ENCODE data around the gene CYGB. TPM values are rescaled to one million over a fixed set of nuclear protein-coding genes. Genes with fewer than 3 reads are reported as not detected.
A peak's percentile ranks its signal among the peaks of the same experiment; 100 is the strongest.

The CYGB gene
- total and polyA plus RNA-seq, 2 of the 13 experiments (the other 11 are each of a cell fraction or from before 2014, with no cell fraction given): 18.9 to 27.1 TPM

GRCh38 chr17:76495663-76496400 is 41.7 kb downstream of the CYGB start (continued):
- 0 out of 2 replicates have a peak, but pooled peaks have one; percentile 31 for TF ChIP-seq ZNF75D (CRISPR knock-in tag; IDR thresholded peaks at IDR 0.05; ENCODE audit: borderline replicate concordance)
- TF ChIP-seq MYNN (CRISPR knock-in tag; IDR thresholded peaks at IDR 0.05; ENCODE audit: low read depth): no peak
- TF ChIP-seq ZNF550 (CRISPR knock-in tag; IDR thresholded peaks at IDR 0.05; ENCODE audit: borderline replicate concordance): no peak
- no peak for TF ChIP-seq ZNF256 (CRISPR knock-in tag; conservative IDR thresholded peaks at IDR 0.05)
- TF ChIP-seq FOSL2 (CRISPR knock-in tag; IDR thresholded peaks at IDR 0.05): no peak
- TF ChIP-seq ARNT (IDR thresholded peaks at IDR 0.05): no peak
- no peak for TF ChIP-seq MTF2 (CRISPR knock-in tag; IDR thresholded peaks at IDR 0.05; ENCODE audit: borderline replicate concordance)
- TF ChIP-seq ZNF337 (CRISPR knock-in tag; IDR thresholded peaks at IDR 0.05; ENCODE audit: borderline replicate concordance, low read depth): no peak
- no peak for TF ChIP-seq CTCF (CRISPR knock-in tag; IDR thresholded peaks at IDR 0.05)
- TF ChIP-seq ZNF512 (CRISPR knock-in tag; IDR thresholded peaks at IDR 0.05): no peak
- no peak for TF ChIP-seq ATF6 (CRISPR knock-in tag; conservative IDR thresholded peaks at IDR 0.05)
- no peak for TF ChIP-seq MEIS1 (CRISPR knock-in tag; IDR thresholded peaks at IDR 0.05; ENCODE audit: borderline replicate concordance)
- TF ChIP-seq GZF1 (CRISPR knock-in tag; IDR thresholded peaks at IDR 0.05): no peak
- no peak for TF ChIP-seq ZNF513 (CRISPR knock-in tag; conservative IDR thresholded peaks at IDR 0.05)
- 0 out of 2 replicates have a peak, but pooled peaks have one; percentile 32 for TF ChIP-seq ZNF354B (CRISPR knock-in tag; IDR thresholded peaks at IDR 0.05)
- TF ChIP-seq ZNF17 (CRISPR knock-in tag; IDR thresholded peaks at IDR 0.05): no peak
- TF ChIP-seq FOXO1 (CRISPR knock-in tag; IDR thresholded peaks at IDR 0.05): no peak
- no peak for TF ChIP-seq ZUFSP (CRISPR knock-in tag; IDR thresholded peaks at IDR 0.05; ENCODE audit: borderline replicate concordance)
- no peak for TF ChIP-seq AHR (CRISPR knock-in tag; IDR thresholded peaks at IDR 0.05)
- no peak for TF ChIP-seq GPN1 (CRISPR knock-in tag; IDR thresholded peaks at IDR 0.05; ENCODE audit: borderline replicate concordance)
- no peak for TF ChIP-seq ZNF776 (CRISPR knock-in tag; IDR thresholded peaks at IDR 0.05)
- TF ChIP-seq TCF7L2 (IDR thresholded peaks at IDR 0.05; ENCODE audit: low read depth, low read length): no peak
